Upper lobe of left lung (tissue), 4 donors: ENCODE measurements around the gene HNF1A.

Experiments used
- CTCF ChIP-seq, 6 experiments: fragments of 450-650 bp in 4 of 6; fragments of 200-600 bp in 2 of 6; sonication (generic) in 2 of 6; IDR thresholded peaks; one replicate each; pipeline ENCODE4 v1.5.1; 2016 to 2019; ENCODE audit warnings: antibody characterized with exemption in 6 of 6
- EP300 ChIP-seq, 4 donors: sonication (generic); formaldehyde crosslinking; IDR thresholded peaks; one replicate each; pipeline ENCODE4 v1.5.1; 2017; ENCODE audit warnings: antibody characterized with exemption in 4 of 4, control low read depth in 2 of 4

GRCh38 chr12:121001060-121001459, 22.7 kb downstream of the HNF1A start:
- no peak for TF ChIP-seq EP300 (IDR thresholded peaks at IDR 0.05)
- no peak for TF ChIP-seq CTCF (IDR thresholded peaks at IDR 0.05)
